Stimulated activated CD4-positive, alpha-beta T cell treated with anti-CD3 and anti-CD28 coated beads, Interleukin-1b, Interleukin-23, amount 100 ng/mL, for 4 hours (primary cell): ENCODE results near the gene GATA3.

Source experiments
- DNase-seq, 2 donors: peaks; one replicate each; pipeline ENCODE4 v3.0.0-alpha.2; 2020; ENCODE audit warnings: low read depth in 2 of 2

GATA3 gene

DNA sequence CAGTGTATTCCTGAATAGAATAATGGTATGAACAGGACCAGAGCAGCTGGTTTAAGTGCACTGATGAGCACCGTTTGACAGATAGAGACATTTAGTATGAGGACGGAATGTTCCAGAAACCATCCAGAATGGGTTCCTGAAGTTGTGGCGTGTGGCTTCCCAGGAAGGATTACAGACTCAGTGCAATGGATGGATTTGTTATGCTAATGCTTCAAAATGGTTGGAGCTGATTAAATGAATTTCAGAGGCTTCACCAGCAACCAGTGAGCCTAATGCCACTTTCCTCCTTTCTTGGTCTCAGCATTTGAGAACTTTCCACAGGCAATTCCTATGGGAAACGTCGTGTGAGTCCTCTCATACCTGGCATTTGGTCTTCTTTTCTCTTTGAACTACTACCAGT is 9.9 kb downstream of the GATA3 start:
- DNase-seq, result no peak

DNA sequence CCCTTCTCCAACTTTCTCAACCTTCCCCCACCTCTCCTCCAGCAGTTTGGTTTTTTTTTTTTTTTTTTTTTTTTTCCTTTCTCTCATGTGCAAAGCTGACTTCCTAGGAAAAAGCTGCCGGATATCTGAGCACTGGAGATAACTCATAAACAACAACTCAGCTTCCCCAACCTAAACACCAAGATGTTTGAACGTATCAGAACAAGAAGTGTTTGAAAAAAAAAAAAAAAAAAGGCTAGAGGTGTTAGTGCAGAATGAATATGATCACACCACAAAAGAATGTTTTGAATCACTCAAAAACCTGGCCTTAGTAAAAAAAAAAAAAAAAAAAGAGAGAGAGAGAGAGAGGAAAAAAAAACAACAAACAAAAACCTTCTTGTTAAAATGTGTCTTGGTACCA is 11.2 kb downstream of the GATA3 start:
- no peak for DNase-seq

- DNase-seq, result no peak
Observed at GRCh38 chr10:8066124-8066523, 11.6 kb downstream of the GATA3 start.

DNA sequence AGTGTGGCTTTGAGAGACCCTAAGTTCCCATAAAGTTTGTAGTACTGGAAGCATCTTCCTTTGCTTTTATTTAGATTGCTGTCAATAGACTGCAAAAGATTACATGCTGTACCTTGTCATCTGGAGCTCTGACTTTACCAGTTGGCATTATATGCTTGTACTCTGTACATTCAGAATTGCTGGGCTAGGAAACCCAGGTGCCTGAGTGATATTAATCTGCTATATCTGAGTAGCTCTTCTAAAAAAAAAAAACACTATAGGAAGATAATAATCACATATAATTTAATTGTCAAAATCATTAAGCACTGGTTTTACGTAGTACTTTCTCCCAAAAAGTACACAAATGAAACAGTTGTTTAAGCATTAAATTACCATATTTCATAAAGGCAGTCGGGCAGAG is 12.3 kb downstream of the GATA3 start:
- no peak for DNase-seq

- no peak for DNase-seq
Observed at GRCh38 chr10:8069108-8069507, 14.6 kb downstream of the GATA3 start.

- DNase-seq, result no peak
Observed at GRCh38 chr10:8069627-8070026, 15.1 kb downstream of the GATA3 start.

DNA sequence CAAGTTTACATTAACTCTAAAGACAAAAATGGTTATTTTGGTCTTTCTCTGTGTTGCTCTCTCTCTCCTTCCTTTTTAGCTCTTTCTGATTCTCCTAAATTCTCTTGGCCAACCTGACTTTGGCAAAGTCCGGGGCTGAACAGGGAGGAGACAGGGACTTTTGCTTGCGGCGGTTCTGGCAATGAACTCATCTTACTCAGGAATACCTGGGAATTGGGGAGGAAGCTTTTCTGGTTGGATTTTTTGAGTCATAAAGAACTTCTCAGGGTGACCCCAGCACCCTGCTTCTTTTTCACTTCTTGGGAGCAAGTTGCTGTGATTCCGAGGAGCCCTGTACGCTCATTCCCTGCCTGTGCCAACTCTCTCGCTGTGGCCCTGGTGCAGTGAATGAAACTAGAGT is 16.0 kb downstream of the GATA3 start:
- no peak for DNase-seq

GRCh38 chr10:8071006-8071405 is 16.5 kb downstream of the GATA3 start:
- no peak for DNase-seq

- no peak for DNase-seq
Observed at GRCh38 chr10:8071666-8072065, 17.2 kb downstream of the GATA3 start.

DNA sequence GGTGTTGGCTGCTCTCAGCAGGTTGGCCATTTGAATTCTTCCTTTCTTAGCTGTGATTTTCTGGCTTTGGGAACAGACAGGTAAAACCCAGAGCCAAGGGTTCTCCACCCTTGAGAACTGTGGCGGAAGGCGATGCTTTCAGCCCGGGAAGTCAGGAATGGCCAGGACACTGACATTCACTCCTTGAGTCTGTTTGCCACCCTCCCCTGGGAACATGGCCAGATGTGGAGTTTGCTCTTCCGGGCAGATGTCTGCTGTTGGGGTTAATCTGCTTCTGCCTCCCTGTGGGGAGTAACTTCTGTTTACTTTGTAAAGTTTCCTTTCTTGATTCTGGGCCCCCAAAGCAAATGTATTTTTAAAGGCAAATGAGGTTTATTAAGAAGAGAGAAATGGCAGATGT is 17.7 kb downstream of the GATA3 start:
- DNase-seq, result no peak

DNA sequence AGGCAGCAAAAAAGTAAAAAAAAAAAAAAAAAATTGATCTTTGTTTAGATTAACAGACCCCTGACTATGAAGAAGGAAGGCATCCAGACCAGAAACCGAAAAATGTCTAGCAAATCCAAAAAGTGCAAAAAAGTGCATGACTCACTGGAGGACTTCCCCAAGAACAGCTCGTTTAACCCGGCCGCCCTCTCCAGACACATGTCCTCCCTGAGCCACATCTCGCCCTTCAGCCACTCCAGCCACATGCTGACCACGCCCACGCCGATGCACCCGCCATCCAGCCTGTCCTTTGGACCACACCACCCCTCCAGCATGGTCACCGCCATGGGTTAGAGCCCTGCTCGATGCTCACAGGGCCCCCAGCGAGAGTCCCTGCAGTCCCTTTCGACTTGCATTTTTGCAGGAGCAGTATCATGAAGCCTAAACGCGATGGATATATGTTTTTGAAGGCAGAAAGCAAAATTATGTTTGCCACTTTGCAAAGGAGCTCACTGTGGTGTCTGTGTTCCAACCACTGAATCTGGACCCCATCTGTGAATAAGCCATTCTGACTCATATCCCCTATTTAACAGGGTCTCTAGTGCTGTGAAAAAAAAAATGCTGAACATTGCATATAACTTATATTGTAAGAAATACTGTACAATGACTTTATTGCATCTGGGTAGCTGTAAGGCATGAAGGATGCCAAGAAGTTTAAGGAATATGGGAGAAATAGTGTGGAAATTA is 19.4 kb downstream of the GATA3 start:
- DNase-seq, result no peak

- DNase-seq, result no peak
Observed at GRCh38 chr10:8074881-8075280, 20.4 kb downstream of the GATA3 start.

DNA sequence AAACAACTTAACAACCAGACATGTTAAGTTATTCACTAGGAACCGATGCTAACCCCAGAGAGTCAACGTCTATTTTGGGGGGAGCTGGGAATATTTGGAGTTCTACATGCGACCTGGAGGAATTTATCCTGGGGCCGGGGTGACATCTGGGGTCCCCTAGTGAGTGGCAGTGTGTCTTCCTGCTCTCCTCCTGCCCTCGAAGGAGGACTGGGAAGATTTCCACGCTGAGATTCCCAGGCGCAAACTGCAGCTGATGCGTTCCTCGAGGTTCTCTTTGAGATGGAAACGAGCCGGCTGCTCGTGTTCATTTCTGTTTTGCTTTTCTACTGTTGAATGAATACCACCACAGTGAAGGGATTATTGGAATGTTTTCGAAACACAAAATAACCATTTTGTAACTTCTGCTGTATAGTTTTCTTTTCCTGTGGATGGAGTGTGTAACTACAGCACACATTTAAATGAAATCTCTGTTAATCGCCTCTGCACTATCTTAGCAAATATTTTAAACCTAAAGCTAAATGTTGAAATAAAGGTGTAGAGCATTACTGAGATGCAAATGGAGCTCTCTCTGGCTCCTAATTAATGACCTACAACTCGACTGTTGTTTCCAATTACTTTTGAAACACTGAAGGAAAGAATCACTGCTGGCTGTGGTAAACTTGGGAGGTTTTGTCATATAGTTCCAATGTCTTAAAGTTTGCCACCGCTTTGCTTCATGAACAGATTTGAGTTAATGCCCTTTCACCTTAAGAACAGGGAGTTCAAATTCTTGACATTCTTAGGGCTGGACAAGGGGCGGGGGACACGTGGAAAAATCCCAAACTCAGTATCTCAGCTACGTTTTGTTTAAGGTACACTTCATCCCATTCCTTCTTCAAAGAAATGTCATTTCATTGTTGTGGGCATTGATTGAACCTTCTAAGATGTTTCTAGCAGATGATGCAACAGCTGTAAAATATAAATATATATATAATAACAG is 21.1 kb downstream of the GATA3 start:
- DNase-seq, result no peak

- DNase-seq, result no peak
Observed at GRCh38 chr10:8076933-8077332, 22.4 kb downstream of the GATA3 start.

- no peak for DNase-seq
Observed at GRCh38 chr10:8078027-8078426, 23.5 kb downstream of the GATA3 start.

DNA sequence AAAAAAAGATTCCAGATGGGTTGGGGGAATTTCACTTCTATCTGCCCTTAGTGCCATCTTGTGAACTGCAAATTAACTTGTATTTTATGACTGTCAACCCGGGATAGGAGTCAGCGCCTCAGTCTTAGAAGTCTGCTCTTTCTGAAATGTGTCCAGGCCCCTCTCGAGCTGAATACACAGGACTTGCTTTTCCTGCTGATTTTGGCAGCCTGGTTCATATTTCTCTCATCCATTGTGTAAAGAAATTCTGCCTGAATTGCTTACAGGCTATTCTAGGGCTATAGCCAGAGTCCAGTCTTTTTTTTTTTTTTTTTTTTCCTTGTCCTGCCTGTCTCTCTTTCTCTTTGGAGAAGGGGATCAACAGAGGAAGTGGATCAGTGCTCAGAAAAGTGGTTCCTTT is 24.6 kb downstream of the GATA3 start:
- DNase-seq, result no peak

GRCh38 chr10:8084799-8085198 is 30.3 kb downstream of the GATA3 start:
- no peak for DNase-seq

GRCh38 chr10:8085251-8085650 is 30.8 kb downstream of the GATA3 start:
- no peak for DNase-seq

DNA sequence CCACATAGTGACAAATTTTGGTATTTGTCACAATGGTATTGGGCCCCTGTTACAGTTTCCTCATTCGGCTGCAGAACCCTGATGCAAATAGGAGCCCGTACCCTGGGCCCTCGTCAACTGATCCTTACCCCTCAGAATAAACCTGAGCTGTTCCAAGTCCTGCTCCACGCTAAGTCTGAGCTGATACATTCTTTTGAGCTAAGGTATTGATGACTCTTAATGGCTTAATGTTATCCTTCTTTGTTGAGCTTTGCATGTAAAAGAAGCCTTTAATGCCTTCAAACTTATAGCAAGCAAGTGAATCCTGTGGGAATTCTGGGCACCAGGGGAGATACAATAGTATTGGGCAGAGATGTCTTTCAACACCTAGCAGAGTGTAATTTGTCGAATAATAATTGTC is 31.8 kb downstream of the GATA3 start:
- DNase-seq, result no peak

- peak in 1 of 2 donors; percentile 5 for DNase-seq
Observed at GRCh38 chr10:8088504-8088903, 34.0 kb downstream of the GATA3 start.

DNA sequence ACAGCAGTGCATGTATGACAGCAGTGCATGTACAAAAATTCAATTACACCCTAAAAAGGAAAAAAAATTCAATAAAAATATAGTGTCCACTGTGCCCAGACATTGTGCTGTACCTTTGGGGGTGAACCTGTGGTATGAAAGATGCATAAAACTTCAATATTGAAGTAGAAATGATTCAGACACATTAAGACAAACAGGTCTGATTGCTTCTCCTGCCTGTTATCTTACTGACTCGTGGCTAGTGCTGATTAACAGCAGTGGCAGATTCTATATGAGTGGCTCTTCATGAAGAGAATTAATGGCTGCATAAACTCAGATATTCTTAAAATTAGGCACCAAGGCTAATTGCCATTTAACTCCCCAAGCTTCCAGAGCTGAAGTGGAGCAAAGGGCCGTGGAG is 37.9 kb downstream of the GATA3 start:
- no peak for DNase-seq

- DNase-seq, result no peak
Observed at GRCh38 chr10:8095959-8096358, 41.5 kb downstream of the GATA3 start.

- no peak for DNase-seq
Observed at GRCh38 chr10:8096931-8097330, 42.4 kb downstream of the GATA3 start.
